Activated T-helper 2 cell treated with anti-CD3 and anti-CD28 coated beads, Interferon-gamma antibody, Interleukin-2, Interleukin-4, amounts not matched to agents 10 μg/mL and 5 μg/mL and 100 μg/mL, durations not matched to agents 14 hours and 24 hours and 36 hours (primary cell): ENCODE data around the gene FAM131C. TPM values are rescaled to one million over a fixed set of nuclear protein-coding genes. Genes with fewer than 3 reads are reported as not detected.

Experiments used
- DNase-seq: peaks from one replicate; pipeline ENCODE4 v3.0.0; 2021; ENCODE audit warnings: low spot score
- H3K27ac Mint-ChIP-seq: one replicate; pipeline ENCODE4 v1.8.0; 2021; ENCODE audit warnings: mixed read lengths
- H3K27me3 Mint-ChIP-seq: one replicate; pipeline ENCODE4 v1.8.0; 2021; ENCODE audit warnings: low read depth, mixed read lengths
- H3K36me3 Mint-ChIP-seq: one replicate; pipeline ENCODE4 v1.8.0; 2021; ENCODE audit warnings: low read depth, mixed read lengths
- H3K4me1 Mint-ChIP-seq: one replicate; pipeline ENCODE4 v1.8.0; 2021; ENCODE audit warnings: low read depth, mixed read lengths
- H3K4me3 Mint-ChIP-seq: one replicate; pipeline ENCODE4 v1.8.0; 2021; ENCODE audit warnings: low read depth, mild to moderate bottlenecking, moderate library complexity, mixed read lengths
- H3K9me3 Mint-ChIP-seq: one replicate; pipeline ENCODE4 v1.8.0; 2021; ENCODE audit warnings: mixed read lengths
- intact Hi-C: fragments of 100-400 bp; cut with micrococcal nuclease; formaldehyde crosslinking; loops from one replicate; pipeline ENCODE4 v1.15.1; 2023
- total RNA-seq: library from RNA; stranded (reverse); gene quantifications from 2 replicates; pipeline ENCODE4 v1.2.3, GENCODE V29; 2022

FAM131C gene
- total RNA-seq, 1 donor from 2014 or later = 1.4 TPM

- DNase-seq = no peak
- Mint-ChIP-seq H3K27me3 (peaks cover 6% of the 10 kb centered on the region), H3K27ac (no peak overlapping the region), H3K36me3 (no peaks in the 10 kb centered on the region), H3K9me3 (no peaks in the 10 kb centered on the region), H3K4me1 (no peaks in the 10 kb centered on the region), H3K4me3 (no peak overlapping the region)
- intact Hi-C loops = no loop called here
Observed at GRCh38 chr1:16092923-16093511, 19.6 kb upstream of the FAM131C start.

GRCh38 chr1:16092097-16092922 lies 18.9 kb upstream of the FAM131C start:
- H3K4me3 Mint-ChIP-seq = no peak overlapping the region
- no peaks in the 10 kb centered on the region for H3K9me3 Mint-ChIP-seq
- H3K27ac Mint-ChIP-seq = no peak overlapping the region
- H3K4me1 Mint-ChIP-seq = no peaks in the 10 kb centered on the region
- H3K27me3 Mint-ChIP-seq = peaks cover 6% of the 10 kb centered on the region
- H3K36me3 Mint-ChIP-seq = no peaks in the 10 kb centered on the region
- intact Hi-C loops = no loop called here
- DNase-seq = no peak

- no peaks in the 10 kb centered on the region for H3K4me1 Mint-ChIP-seq
Observed at GRCh38 chr1:16091296-16091695, 17.8 kb upstream of the FAM131C start.

DNA sequence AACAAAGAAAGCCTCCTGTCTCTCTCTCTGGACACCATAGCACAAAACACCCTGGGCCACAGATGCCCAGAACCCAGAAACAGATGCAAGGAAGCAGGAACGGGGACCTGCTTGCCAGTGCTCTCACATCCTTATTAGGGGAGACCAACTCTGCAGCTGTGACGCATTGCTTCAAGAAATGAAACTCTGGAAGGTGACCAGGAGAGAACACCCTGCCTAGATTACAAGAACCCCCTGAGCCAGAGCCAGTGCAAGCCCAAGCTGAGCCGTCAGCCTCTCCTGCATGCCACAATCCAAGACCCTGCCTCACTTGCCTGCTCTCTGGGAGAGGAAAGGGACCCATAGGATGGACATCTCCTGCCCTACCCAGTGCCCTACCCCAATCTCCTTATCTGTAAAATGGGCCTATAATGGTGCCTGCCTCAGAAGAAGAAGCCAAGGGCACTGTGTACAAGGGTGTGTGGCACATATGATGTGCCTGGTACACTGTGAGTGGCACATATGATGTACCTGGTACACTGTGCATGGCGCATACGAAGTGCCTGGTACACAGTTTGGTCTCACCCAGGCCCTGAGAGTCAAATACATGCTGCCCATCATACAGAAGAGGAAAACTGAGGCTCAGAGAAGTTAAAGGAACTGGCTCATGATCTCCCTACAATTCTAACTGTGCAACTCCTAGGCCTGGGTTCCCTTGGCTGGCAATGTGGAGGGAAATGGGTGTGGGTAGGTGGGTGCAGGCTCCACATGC lies 16.8 kb upstream of the FAM131C start:
- Mint-ChIP-seq H3K27ac (no peak overlapping the region), H3K27me3 (peaks cover under 1% of the 10 kb centered on the region), H3K36me3 (no peaks in the 10 kb centered on the region), H3K4me1 (no peaks in the 10 kb centered on the region), H3K9me3 (no peaks in the 10 kb centered on the region), H3K4me3 (no peak overlapping the region)
- intact Hi-C loops = no loop called here
- no peak for DNase-seq

More at GRCh38 chr1:16091296-16091695, 17.8 kb upstream of the FAM131C start:
- no peaks in the 10 kb centered on the region for H3K9me3 Mint-ChIP-seq
- no peak overlapping the region for H3K27ac Mint-ChIP-seq
- H3K27me3 Mint-ChIP-seq = peaks cover 4% of the 10 kb centered on the region
- intact Hi-C loops = no loop called here
- H3K36me3 Mint-ChIP-seq = no peaks in the 10 kb centered on the region
- DNase-seq = no peak
- H3K4me3 Mint-ChIP-seq = no peak overlapping the region

DNA sequence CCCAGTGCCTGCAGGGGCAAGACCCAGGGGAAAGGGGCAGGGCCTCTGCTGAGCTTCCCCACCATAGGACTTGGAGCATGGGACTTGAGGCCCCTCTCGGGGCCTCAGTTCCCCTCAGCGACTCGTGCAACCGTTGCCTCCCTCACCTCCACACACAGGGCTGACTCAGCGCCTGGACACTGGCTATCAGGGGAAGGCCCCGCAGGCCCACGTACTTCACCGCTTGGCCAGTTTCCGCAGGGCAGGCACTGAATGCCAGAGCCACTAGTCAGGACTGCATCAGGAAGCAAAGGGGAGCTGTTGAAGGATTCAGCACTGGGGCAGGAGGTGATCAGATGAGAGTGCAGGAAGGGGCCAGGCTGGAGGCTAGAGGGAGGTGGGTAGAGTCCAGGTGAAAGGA lies 15.5 kb upstream of the FAM131C start:
- intact Hi-C loops = no loop called here
- H3K27ac Mint-ChIP-seq = no peak overlapping the region
- peaks cover 2% of the 10 kb centered on the region for H3K27me3 Mint-ChIP-seq
- H3K4me1 Mint-ChIP-seq = no peaks in the 10 kb centered on the region
- DNase-seq = no peak
- H3K36me3 Mint-ChIP-seq = no peaks in the 10 kb centered on the region
- H3K4me3 Mint-ChIP-seq = no peak overlapping the region
- H3K9me3 Mint-ChIP-seq = no peaks in the 10 kb centered on the region

- Mint-ChIP-seq H3K27ac (no peak overlapping the region), H3K36me3 (no peaks in the 10 kb centered on the region), H3K9me3 (no peaks in the 10 kb centered on the region), H3K4me3 (no peak overlapping the region), H3K27me3 (peaks cover 2% of the 10 kb centered on the region), H3K4me1 (no peaks in the 10 kb centered on the region)
- DNase-seq = no peak
- intact Hi-C loops = no loop called here
Observed at GRCh38 chr1:16088351-16088911, 15.0 kb upstream of the FAM131C start.

DNA sequence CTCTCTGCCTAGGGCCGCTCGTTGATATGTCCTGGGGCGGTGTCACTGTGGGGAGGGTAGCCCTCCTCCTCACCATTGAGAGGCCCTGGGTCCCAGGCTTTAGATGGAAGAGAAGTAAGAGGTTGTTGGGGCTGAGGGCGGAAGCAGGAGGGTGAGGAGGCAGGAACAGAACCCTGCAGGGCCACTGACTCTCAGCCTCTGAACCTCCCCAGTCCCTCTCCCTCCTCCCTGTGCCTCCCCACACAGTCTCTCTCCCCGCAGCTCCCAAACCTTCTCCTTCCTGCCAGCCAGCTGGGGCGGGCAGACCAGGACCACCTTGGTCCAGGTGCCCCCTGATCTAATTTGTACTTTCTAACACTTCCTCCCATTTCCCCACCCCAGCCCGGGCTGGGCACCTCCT lies 14.3 kb upstream of the FAM131C start:
- peaks cover 2% of the 10 kb centered on the region for H3K27me3 Mint-ChIP-seq
- no peak overlapping the region for H3K27ac Mint-ChIP-seq
- H3K9me3 Mint-ChIP-seq = no peaks in the 10 kb centered on the region
- no peaks in the 10 kb centered on the region for H3K36me3 Mint-ChIP-seq
- no peaks in the 10 kb centered on the region for H3K4me1 Mint-ChIP-seq
- no peak overlapping the region for H3K4me3 Mint-ChIP-seq
- intact Hi-C loops = no loop called here
- no peak for DNase-seq

DNA sequence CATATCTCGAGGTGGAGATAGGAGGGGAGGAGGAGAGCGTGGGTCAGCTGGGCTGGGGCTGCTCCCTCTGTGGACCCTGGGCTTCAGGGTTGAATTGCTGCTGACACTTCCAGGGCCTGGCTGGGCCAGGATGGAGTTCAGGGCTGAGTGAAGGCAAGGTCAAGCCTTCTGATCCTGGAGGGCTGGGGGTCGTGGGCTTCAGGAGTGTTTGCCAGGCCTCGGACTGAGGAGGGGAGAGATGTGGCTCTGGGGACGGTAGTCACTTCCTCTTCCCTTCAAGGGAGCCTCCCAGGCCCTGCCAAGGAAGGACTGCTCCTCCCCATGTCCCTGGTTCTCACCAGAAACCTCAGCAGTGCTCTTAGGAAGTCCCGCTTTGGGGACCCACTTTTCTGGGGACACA lies 12.1 kb upstream of the FAM131C start:
- no peaks in the 10 kb centered on the region for H3K9me3 Mint-ChIP-seq
- no peak overlapping the region for H3K27ac Mint-ChIP-seq
- H3K27me3 Mint-ChIP-seq = peaks cover 2% of the 10 kb centered on the region
- H3K4me3 Mint-ChIP-seq = no peak overlapping the region
- intact Hi-C loops = no loop called here
- H3K36me3 Mint-ChIP-seq = no peaks in the 10 kb centered on the region
- no peak for DNase-seq
- no peaks in the 10 kb centered on the region for H3K4me1 Mint-ChIP-seq

DNA sequence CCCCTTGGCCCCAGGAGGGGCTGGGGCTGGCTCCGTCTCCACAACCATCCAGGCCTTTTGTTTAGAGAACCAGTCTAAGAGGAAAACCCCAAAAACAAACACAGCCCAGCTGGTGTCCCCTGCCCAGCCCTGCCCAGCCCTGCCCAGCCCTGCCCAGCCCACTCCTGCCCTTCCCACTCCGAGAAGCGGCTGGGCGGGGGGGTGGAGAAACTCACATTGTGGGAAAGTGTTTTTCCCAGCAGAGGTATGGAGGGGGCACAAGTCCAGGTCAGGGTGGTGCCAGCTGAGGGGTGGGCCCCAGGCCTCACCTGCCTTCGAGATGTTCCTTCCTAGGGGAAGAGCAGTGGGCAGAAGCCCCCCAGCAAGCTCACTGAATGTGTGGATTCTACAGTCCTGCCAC lies 10.0 kb upstream of the FAM131C start:
- H3K4me1 Mint-ChIP-seq = peaks cover 6% of the 10 kb centered on the region
- intact Hi-C loops = no loop called here
- no peaks in the 10 kb centered on the region for H3K9me3 Mint-ChIP-seq
- peaks cover 2% of the 10 kb centered on the region for H3K27me3 Mint-ChIP-seq
- no peak overlapping the region for H3K4me3 Mint-ChIP-seq
- no peak overlapping the region for H3K27ac Mint-ChIP-seq
- H3K36me3 Mint-ChIP-seq = no peaks in the 10 kb centered on the region
- DNase-seq = no peak

DNA sequence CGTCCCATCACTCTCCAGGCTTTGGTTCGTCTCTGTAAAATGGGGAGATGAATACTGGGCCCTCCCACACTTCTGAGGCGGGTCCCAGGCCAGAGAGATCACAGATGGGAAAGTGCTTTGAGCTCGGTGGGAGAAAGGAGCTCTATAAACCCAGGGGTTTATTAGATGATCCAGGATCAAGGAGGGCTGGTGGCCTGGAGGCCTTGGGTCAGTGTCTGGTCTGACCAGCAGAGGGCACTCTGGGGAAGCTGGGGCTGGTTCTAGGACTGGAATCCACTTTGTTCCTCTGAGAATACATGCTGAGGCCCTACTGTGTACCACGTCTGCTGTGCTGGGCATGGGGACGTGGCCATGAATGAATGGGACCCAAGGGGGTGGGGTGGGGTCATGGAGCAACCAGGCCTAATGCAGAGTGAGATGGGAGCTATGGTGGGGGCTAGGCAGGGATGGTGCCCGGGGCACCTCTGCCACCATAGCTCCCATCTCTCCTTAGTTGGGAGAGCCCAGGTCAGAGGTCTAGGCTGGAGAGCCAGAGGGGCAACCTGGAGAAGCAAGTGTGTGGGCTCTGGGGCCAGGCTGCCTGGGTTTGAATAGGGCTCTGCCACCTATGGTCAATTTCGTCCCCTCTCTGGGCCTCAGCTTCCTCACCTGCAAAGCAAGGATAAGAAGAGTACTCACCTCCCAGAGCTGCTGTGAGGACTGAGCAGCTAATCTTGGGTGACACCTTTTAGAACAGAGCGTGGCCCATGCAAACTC lies 9.0 kb upstream of the FAM131C start:
- H3K27ac Mint-ChIP-seq = no peak overlapping the region
- intact Hi-C loops = no loop called here
- H3K4me1 Mint-ChIP-seq = peaks cover 6% of the 10 kb centered on the region
- H3K4me3 Mint-ChIP-seq = no peak overlapping the region
- H3K9me3 Mint-ChIP-seq = no peaks in the 10 kb centered on the region
- H3K27me3 Mint-ChIP-seq = peaks cover 2% of the 10 kb centered on the region
- DNase-seq = peak; percentile 53
- no peaks in the 10 kb centered on the region for H3K36me3 Mint-ChIP-seq

- H3K9me3 Mint-ChIP-seq = no peaks in the 10 kb centered on the region
- peaks cover 6% of the 10 kb centered on the region for H3K4me1 Mint-ChIP-seq
- no peak overlapping the region for H3K27ac Mint-ChIP-seq
- intact Hi-C loops = no loop called here
- H3K27me3 Mint-ChIP-seq = peaks cover 2% of the 10 kb centered on the region
- no peaks in the 10 kb centered on the region for H3K36me3 Mint-ChIP-seq
- H3K4me3 Mint-ChIP-seq = no peak overlapping the region
- no peak for DNase-seq
Observed at GRCh38 chr1:16081636-16082035, 8.2 kb upstream of the FAM131C start.

DNA sequence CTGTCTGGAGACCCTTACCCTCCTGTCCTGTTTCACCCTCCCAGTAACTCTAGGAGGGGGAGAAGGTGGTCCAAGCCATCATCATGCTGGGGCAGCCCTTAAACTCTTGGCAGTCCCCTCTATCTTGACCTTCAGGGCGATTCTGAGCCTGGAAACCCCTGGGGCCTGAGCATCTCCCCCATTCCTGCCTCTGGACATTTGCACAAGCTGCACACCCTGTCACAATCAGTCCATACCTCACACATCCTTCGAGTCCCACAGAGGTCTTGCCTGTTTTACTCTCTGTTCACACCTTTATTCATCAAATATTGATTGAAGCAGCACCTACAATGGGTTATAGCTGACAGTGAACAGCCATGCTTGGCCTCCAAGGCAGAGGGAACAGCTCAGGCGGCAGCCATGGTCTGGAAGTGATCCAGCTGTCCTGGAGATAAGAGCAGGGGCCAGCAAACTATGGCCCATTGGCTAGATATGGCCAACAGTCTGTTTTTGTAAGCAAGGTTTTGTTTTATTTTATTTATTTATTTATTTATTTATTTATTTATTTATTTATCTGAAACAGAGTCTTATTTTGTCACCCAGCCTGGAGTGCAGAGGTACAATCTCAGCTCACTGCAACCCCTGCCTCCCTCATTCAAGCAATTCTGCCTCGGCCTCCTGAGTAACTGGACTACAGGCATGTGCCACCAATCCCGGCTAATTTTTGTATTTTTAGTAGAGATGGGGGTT lies 7.1 kb upstream of the FAM131C start:
- Mint-ChIP-seq H3K4me3 (no peak overlapping the region), H3K36me3 (no peaks in the 10 kb centered on the region), H3K27ac (no peak overlapping the region), H3K4me1 (peaks cover 6% of the 10 kb centered on the region), H3K9me3 (no peaks in the 10 kb centered on the region), H3K27me3 (peaks cover 4% of the 10 kb centered on the region)
- DNase-seq = no peak
- intact Hi-C loops = no loop called here
